HUDEP-2 (cell line): Measurements from ENCODE around the gene CHDH.

Experiments
- DNase-seq, 76 experiments: peaks; one replicate each; lab custom pipeline; 2025; ENCODE audit not compliant: unreplicated experiment in 76 of 76; lab: John Stamatoyannopoulos, UW

The CHDH gene

GRCh38 chr3:53829605-53830004, 16.6 kb downstream of the CHDH start:
- DNase-seq: no peak

- DNase-seq: no peak
Observed at GRCh38 chr3:53828581-53828980, 17.6 kb downstream of the CHDH start.

GRCh38 chr3:53826048-53826447, 20.2 kb downstream of the CHDH start:
- no peak for DNase-seq

- no peak for DNase-seq
Observed at GRCh38 chr3:53824795-53825194, 21.4 kb downstream of the CHDH start.

GRCh38 chr3:53823956-53824657, 22.1 kb downstream of the CHDH start:
- no peak for DNase-seq

GRCh38 chr3:53823026-53823955, 22.9 kb downstream of the CHDH start:
- DNase-seq: no peak

- DNase-seq: no peak
Observed at GRCh38 chr3:53822331-53822741, 23.9 kb downstream of the CHDH start.

- DNase-seq: no peak
Observed at GRCh38 chr3:53821631-53822121, 24.5 kb downstream of the CHDH start.

GRCh38 chr3:53820756-53821580, 25.3 kb downstream of the CHDH start:
- DNase-seq: no peak

- DNase-seq: no peak
Observed at GRCh38 chr3:53820084-53820483, 26.1 kb downstream of the CHDH start.

- DNase-seq: no peak
Observed at GRCh38 chr3:53819163-53819868, 26.9 kb downstream of the CHDH start.

- DNase-seq: no peak
Observed at GRCh38 chr3:53818221-53819162, 27.7 kb downstream of the CHDH start.

GRCh38 chr3:53817809-53818208, 28.4 kb downstream of the CHDH start:
- DNase-seq: no peak

- DNase-seq: no peak
Observed at GRCh38 chr3:53817211-53817610, 29.0 kb downstream of the CHDH start.

- DNase-seq: no peak
Observed at GRCh38 chr3:53816425-53816824, 29.8 kb downstream of the CHDH start.

GRCh38 chr3:53815651-53816050, 30.6 kb downstream of the CHDH start:
- DNase-seq: no peak

- DNase-seq: no peak
Observed at GRCh38 chr3:53815067-53815466, 31.2 kb downstream of the CHDH start.

GRCh38 chr3:53813876-53814275, 32.3 kb downstream of the CHDH start:
- DNase-seq: no peak

- no peak for DNase-seq
Observed at GRCh38 chr3:53813229-53813628, 33.0 kb downstream of the CHDH start.
